Measurements from ENCODE around the gene NSMCE1.

DNA sequence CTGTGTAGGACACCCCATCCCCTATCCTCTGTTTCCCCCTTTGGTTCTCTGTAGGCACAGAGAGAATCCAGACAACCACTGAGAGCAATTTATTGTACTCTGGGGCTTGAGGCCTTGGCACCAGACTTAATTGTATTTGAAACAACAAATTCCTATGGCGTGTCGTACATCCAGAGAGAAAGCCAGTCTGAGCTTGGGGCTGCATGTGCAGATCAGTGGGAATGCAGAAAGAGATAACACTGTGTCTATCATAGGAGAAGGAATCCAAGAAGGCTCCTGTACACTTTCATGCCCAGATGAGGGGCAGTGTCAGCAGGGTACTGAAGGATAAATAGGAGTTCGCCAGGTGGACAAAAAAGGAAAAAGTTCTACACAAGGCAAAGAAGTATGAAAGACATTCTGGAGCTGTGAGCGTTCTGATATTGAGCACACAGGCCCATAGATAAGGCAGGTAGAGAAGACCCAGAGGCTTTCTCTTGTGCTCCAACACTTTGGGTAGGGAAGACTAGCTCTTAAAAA lies 23.2 kb upstream of the NSMCE1 start:
- TF ChIP-seq, protein P1, sequence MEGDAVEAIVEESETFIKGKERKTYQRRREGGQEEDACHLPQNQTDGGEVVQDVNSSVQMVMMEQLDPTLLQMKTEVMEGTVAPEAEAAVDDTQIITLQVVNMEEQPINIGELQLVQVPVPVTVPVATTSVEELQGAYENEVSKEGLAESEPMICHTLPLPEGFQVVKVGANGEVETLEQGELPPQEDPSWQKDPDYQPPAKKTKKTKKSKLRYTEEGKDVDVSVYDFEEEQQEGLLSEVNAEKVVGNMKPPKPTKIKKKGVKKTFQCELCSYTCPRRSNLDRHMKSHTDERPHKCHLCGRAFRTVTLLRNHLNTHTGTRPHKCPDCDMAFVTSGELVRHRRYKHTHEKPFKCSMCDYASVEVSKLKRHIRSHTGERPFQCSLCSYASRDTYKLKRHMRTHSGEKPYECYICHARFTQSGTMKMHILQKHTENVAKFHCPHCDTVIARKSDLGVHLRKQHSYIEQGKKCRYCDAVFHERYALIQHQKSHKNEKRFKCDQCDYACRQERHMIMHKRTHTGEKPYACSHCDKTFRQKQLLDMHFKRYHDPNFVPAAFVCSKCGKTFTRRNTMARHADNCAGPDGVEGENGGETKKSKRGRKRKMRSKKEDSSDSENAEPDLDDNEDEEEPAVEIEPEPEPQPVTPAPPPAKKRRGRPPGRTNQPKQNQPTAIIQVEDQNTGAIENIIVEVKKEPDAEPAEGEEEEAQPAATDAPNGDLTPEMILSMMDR (IDR thresholded peaks at IDR 0.05; ENCODE audit: low read length): no peak
- no peak for TF ChIP-seq EZH2 (IDR thresholded peaks at IDR 0.05; ENCODE audit: borderline replicate concordance, low read length)

Measured in OCI-LY1 (cell line).